NCI-H1048 (cell line): Measurements from ENCODE around the gene EGLN3.
"Not testable (repeated sequence)": the region's sequence is repeated elsewhere in the genome, so short reads cannot be mapped to it uniquely, and the experiment has no call there.

Experiments
- DNase-seq: peaks from one replicate; lab custom pipeline; 2025; lab: John Stamatoyannopoulos, UW

The EGLN3 gene

GRCh38 chr14:33934938-33935337 lies 15.9 kb downstream of the EGLN3 start:
- no peak for DNase-seq

DNA sequence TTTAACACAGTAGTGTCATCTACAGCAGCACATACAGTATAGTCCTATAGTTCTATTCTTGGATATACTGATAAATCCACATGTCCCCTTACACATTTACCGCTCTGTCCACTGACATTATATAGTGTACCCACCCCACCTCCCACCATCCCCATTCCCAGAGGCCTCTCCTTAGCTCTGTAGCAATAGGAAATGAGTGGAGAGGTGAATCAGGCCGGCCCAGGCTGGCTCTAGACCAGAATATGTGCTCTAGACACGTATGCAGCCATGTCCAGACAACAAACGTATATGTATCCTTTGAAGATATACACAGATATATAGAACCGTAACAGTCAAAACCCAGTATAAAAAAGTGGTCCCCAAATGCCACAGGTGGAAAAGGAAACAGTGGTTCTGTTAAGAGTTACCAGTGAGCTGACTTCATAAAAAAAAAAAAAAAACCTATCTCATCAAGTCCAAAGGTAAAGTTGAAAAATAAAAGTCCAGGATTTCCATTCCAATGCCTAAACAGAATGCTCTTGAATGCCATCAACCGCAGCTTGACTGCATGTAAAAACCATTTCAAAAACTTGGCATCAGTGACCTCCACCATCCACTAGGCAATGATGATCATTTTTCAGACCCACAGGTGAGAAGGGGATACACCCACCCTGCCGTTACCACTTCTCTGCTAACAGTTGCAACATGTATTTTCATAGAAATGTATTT lies 16.7 kb downstream of the EGLN3 start:
- DNase-seq: no peak

- DNase-seq: no peak
Observed at GRCh38 chr14:33933386-33933933, 17.4 kb downstream of the EGLN3 start.

- no peak for DNase-seq
Observed at GRCh38 chr14:33932576-33933345, 18.1 kb downstream of the EGLN3 start.

DNA sequence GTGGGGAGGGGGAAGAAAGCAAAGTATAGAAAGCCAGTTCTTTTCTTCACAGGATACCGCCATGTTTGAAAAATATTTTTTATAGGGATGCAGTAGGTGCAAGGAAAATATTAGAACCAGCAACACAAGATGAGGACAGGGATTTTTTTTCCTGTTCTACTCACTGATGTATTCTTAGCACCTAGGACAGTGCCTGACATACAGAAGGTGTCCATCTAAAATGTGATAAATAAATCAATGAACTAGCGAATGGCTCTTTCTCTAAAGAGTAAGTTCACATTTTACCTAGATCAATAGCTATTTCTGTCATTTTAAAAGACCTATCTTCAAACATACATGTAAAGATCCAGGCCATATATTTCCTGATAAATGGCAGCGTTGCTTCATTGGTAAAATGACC lies 18.8 kb downstream of the EGLN3 start:
- DNase-seq: no peak

- DNase-seq: no peak
Observed at GRCh38 chr14:33931461-33931860, 19.4 kb downstream of the EGLN3 start.

DNA sequence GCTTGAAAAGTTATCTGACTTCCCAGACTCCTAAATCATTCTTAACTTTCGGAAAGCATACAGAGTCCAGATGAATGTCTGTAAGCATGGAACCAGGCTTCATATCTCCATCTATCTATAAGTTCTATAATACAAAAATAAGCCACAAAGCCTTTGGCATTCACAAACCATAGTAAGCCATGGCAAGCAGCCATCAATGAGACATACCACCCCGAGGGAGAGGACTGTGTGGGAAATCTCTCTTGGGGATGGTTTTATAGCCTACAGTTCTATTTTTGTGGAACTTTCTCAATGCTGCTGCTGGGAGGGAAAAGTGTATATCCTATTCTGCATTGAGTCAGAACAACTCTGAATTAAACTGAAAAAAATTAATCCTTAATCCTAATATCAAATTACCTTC lies 20.4 kb downstream of the EGLN3 start:
- no peak for DNase-seq

GRCh38 chr14:33929799-33930408 lies 21.0 kb downstream of the EGLN3 start:
- no peak for DNase-seq

GRCh38 chr14:33928895-33929294 lies 22.0 kb downstream of the EGLN3 start:
- DNase-seq: no peak

GRCh38 chr14:33927944-33928343 lies 22.9 kb downstream of the EGLN3 start:
- no peak for DNase-seq

DNA sequence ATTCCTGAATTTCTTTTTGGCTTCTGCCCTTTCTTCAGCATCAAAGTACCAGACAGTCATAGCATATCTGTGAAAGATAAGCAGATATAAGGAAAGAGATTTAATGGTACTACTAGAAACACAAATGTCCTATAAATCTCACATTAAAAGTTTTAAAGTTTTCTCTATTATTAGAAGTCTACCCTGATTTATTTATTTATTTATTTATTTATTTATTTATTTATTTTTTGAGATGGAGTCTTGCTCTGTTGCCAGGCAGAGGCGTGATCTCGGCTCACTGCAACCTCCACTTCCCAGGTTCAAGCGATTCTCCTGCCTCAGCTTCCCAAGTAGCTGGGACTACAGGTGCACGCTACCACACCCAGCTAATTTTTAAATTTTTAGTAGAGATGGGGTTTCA lies 23.9 kb downstream of the EGLN3 start:
- DNase-seq: not testable (repeated sequence)

- DNase-seq: no peak
Observed at GRCh38 chr14:33925946-33926345, 24.9 kb downstream of the EGLN3 start.

- DNase-seq: no peak
Observed at GRCh38 chr14:33925235-33925634, 25.6 kb downstream of the EGLN3 start.

DNA sequence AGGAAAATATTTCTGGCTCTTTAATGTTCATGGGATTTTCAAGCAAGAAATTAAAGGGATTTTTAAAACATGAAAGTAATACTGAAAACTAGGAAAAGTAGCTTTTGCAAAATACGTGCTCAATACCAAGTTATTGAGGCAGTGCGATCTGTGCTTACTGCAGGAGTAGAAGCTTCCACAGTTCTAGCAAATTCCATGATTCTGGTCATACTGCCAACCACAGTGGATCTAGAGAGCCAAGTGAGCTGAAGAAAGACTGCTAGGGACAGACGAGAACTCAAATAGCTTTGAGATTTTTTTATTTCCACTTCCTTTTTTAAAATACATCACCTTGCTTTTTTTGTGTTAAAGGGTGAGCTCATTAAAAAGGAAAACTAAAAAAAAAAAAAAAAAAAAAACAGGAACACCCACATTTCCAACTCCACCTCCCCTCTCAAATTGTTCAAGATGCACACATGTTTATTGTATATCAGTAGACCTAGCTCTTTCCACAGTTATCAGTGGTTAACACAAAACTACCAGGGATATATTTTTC lies 26.2 kb downstream of the EGLN3 start:
- DNase-seq: no peak

DNA sequence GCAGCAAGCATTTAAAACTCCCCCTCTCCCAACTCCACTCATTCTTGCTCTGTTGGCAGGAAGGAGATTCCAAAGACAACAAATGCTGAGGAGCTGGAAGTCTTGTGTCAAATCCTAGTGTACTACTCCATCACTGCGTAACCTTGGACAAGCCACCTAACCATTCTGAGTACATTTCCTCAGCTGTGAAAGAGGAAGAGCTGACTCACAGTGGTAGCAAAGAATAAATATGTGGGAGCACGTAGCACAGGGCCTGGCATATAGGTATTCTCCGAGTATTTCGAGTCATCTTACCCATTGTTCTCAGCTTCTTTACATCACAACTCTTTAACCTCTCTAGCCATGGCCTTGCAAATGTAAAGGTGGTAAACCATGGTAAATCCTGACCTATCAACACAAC lies 28.7 kb downstream of the EGLN3 start:
- DNase-seq: no peak

DNA sequence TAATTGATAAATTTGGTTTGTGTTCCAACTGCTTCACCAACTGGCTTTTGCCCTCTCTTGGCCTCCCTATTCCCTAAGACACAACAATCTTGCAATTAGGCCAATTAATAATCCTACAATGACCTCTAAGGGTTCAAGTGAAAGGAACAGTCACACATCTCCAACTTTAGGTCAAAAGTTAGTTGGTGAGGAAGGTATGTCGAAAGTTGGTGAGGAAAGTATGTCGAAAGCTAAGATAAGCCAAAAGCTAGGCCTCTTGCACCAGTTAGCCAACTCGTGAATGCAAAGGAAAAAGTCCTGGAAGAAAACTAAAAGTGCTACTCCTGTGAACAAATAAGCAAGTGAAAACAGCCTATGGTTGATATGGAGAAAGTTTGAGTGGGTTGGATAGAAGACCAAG lies 32.6 kb downstream of the EGLN3 start:
- DNase-seq: no peak

- no peak for DNase-seq
Observed at GRCh38 chr14:33917661-33918060, 33.2 kb downstream of the EGLN3 start.

- DNase-seq: no peak
Observed at GRCh38 chr14:33916663-33917565, 34.0 kb downstream of the EGLN3 start.

- no peak for DNase-seq
Observed at GRCh38 chr14:33915682-33916081, 35.2 kb downstream of the EGLN3 start.

DNA sequence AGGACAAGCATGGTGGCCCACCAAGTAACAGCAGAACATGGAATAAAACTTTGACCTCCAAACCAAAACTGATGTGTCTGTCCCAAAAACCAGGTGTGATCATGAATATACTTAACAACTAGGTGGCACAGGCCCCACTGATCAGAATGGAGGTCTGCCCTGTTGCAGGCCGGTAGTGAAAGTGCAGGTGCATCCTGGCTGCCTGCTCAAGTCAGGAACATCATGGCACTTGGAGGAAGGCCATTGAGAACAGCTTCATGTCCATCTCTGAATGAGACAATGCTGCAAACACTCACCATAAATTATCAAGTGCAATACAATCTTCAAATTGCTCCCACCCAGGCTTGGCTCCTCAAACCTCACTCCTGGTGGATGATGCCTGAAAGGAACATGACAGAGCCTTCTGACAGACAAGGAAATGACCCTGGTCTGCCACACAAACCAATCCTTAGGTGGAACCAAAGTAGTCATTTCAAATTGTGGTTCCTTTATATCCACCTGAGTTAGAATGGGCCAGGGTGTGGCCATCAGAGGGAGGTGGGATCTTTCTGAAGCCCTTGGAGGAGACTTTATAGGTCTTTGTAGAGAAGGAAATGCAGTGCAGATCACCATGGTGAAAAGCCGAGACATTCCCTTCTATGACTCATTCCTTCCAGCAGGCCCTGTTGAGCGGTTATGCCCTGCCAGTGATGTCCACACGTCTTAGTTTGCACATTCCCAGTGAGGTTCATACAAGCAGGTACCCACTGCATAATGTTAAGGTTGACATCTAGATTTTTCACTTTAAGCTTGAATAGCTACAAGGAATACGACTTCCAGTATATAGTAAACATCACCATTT lies 36.0 kb downstream of the EGLN3 start:
- no peak for DNase-seq

- no peak for DNase-seq
Observed at GRCh38 chr14:33911046-33911445, 39.8 kb downstream of the EGLN3 start.
